NB4 (cell line): ENCODE results near the gene GPR68.

ENCODE experiments used
- DNase-seq: peaks from one replicate; pipeline ENCODE4 v3.0.0; 2010; ENCODE audit warnings: low read depth
- H3K4me3 ChIP-seq: one replicate; pipeline ENCODE4 v1.5.1; 2011; ENCODE audit warnings: mild to moderate bottlenecking, low read depth, low read length, moderate library complexity
- MYC ChIP-seq: IDR thresholded peaks from 2 replicates; pipeline ENCODE4 v1.6.1; 2011; ENCODE audit warnings: low read depth, low read length
- POLR2A ChIP-seq: IDR thresholded peaks from 2 replicates; pipeline ENCODE4 v1.6.1; 2011; ENCODE audit warnings: mild to moderate bottlenecking; ENCODE audit not compliant: insufficient read length; ENCODE audit errors: extremely low read depth
- TF ChIP-seq, protein P1 (sequence below): IDR thresholded peaks from 2 replicates; pipeline ENCODE4 v1.6.1; 2011; ENCODE audit warnings: low read depth, low read length
- TF ChIP-seq, protein P2 (sequence below): IDR thresholded peaks from one replicate; pipeline ENCODE4 v1.5.1; 2012; ENCODE audit warnings: low read depth, low read length

Gene GPR68

DNA sequence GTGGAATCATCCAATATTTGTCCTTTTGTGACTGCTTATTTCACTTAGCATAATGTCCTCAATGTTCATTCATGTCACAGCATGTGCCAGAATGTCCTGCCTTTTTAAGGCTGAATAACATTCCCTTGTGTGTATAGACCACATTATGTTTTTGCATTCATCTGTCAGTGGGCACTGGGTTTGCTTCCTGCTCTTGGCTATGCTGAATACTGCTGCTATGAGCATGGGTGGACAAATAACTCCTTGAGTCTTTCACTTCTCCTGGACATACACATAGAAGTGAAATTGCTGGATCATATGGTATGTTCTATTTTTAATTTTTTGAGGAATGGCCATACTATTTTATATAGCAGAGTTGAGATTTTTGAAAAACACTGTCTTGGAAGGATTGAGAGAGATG, 46.9 kb downstream of the GPR68 start:
- no peak for TF ChIP-seq MYC
- TF ChIP-seq, protein P1, sequence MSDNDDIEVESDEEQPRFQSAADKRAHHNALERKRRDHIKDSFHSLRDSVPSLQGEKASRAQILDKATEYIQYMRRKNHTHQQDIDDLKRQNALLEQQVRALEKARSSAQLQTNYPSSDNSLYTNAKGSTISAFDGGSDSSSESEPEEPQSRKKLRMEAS: no peak
- TF ChIP-seq POLR2A: no peak
- TF ChIP-seq, protein P2, sequence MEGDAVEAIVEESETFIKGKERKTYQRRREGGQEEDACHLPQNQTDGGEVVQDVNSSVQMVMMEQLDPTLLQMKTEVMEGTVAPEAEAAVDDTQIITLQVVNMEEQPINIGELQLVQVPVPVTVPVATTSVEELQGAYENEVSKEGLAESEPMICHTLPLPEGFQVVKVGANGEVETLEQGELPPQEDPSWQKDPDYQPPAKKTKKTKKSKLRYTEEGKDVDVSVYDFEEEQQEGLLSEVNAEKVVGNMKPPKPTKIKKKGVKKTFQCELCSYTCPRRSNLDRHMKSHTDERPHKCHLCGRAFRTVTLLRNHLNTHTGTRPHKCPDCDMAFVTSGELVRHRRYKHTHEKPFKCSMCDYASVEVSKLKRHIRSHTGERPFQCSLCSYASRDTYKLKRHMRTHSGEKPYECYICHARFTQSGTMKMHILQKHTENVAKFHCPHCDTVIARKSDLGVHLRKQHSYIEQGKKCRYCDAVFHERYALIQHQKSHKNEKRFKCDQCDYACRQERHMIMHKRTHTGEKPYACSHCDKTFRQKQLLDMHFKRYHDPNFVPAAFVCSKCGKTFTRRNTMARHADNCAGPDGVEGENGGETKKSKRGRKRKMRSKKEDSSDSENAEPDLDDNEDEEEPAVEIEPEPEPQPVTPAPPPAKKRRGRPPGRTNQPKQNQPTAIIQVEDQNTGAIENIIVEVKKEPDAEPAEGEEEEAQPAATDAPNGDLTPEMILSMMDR: no peak
- no peak for DNase-seq
- no peak overlapping the region for H3K4me3 ChIP-seq

DNA sequence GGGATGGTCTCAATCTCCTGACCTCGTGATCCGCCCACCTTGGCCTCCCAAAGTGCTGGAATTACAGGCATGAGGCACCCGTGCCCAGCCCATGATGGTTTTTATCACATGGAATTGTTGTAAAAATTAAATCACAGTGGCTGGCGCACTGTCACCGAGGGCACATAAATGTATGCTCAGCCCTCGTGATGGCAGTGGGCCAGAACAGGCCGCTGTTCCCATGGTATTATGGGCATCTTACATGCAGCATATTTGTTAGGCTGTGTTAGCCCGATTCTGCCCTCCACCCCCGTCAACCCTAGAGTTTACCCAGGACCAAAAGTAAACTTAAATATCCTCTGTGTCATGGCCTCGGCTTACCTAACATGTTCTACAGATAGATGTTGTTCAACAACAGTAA, 48.6 kb downstream of the GPR68 start:
- DNase-seq: no peak

DNA sequence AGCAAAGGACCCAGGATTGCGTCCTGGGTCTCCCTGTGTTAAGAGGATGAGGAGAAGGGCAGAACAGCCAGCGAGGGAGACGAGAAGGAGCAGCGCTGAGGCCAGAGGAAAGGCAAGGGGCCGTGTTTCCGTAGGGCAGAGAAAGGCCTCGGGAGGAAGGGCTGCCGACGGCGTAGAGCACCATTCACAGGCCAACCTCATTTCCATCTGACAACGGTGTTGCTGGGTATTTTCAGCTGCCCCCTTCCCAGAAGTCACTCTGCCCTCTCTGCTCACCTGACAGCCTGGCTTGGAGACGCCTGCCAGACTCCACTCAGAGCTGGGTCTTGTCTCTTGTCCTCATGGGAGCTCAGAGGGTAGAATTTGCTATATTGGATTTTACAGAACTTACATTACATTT, 51.4 kb downstream of the GPR68 start:
- no peak overlapping the region for H3K4me3 ChIP-seq
- TF ChIP-seq, protein P1: no peak
- TF ChIP-seq POLR2A (no peak), MYC (no peak)
- TF ChIP-seq, protein P2: no peak
- no peak for DNase-seq

More for the DNA sequence above, 48.6 kb downstream of the GPR68 start:
- TF ChIP-seq, protein P2: no peak
- no peak for TF ChIP-seq POLR2A
- TF ChIP-seq, protein P1: no peak
- no peak overlapping the region for H3K4me3 ChIP-seq

DNA sequence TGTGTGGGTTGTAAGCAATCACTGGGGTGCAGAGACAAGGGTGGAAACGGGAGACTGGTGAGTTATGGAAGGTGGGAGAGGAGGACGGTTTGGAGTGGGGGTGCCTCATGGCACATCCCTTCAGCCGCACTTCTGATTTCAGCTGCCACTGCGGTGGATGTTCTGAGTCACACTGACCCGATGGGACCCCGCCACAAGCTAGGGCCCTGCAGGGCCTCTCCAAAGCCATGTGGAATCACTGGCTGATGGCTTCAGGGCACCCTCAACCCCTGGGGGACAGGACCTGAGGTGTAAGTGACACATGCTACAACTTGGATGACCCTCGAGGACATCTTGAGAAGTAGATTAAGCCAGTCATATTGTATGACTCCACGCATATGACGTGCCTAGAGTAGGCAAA, 53.7 kb downstream of the GPR68 start:
- TF ChIP-seq, protein P2: no peak
- TF ChIP-seq POLR2A: no peak
- no peak for TF ChIP-seq MYC
- TF ChIP-seq, protein P1: no peak
- H3K4me3 ChIP-seq: no peak overlapping the region
- no peak for DNase-seq

DNA sequence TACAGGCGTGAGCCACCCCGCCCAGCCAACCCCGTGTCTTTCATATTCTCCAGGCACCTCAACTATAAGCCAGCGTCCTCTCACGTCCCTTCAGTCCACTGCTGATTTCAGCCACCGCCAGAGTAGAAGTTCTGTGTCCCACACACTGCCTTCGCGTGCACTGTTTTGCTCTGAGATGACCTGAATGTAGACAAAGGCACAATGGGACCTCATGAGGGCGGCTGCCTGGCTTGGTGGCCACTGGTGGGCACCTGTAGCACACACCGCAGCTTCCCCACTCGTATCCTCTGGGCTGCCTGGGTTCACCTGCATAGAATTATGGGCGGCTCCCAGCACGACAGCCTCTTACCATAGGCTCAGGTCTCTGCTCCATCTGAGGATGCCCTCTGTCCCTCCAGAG, 57.2 kb downstream of the GPR68 start:
- H3K4me3 ChIP-seq: no peak overlapping the region
- no peak for DNase-seq
- TF ChIP-seq, protein P2: no peak
- TF ChIP-seq, protein P1: no peak
- TF ChIP-seq POLR2A (no peak), MYC (no peak)

DNA sequence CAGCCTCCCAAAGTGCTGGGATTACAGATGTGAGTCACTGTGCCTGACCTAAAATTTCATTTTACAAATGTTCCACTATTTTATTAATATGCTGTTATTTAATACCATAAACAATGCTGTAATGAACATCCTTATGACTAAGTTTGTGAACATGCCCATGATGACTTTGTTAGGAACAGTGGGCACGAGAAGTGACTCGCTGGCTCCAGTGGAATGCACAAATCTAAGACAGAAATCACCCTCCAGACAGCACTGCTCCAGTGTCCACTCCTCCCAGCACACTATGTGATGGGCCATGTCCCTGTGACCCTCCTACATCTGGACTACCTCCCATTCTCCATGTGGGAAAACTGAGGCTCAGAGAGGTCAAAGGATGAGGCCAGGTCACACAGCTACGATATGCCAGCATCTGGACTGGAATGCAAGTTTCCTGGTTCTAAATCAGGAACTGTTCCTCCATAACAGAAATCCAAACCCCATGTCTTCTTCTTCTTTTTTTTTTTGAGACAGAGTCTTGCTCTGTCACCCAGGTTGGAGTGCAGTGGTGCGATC, 57.9 kb downstream of the GPR68 start:
- no peak overlapping the region for H3K4me3 ChIP-seq
- DNase-seq: no peak
- TF ChIP-seq, protein P1: no peak
- no peak for TF ChIP-seq POLR2A
- TF ChIP-seq MYC: no peak
- TF ChIP-seq, protein P2: no peak
